Breast epithelium (tissue), 4 donors: ENCODE data around the gene GULP1. TPM values are rescaled to one million over a fixed set of nuclear protein-coding genes. Genes with fewer than 3 reads are reported as not detected.
"Not testable (repeated sequence)": the region's sequence is repeated elsewhere in the genome, so short reads cannot be mapped to it uniquely, and the experiment has no call there.

ENCODE experiments used
- DNase-seq, 2 donors: peaks; one replicate each; pipeline ENCODE4 v3.0.0-alpha.2; 2019; ENCODE audit warnings: low spot score in 2 of 2
- H3K27ac ChIP-seq, 2 donors: fragments of 200-600 bp; sonication (generic) in 1 of 2; one replicate each; pipeline ENCODE4 v1.5.1; 2016 to 2019; ENCODE audit warnings: mild to moderate bottlenecking in 1 of 2
- H3K27me3 ChIP-seq, 2 donors: fragments of 200-600 bp; sonication (generic) in 1 of 2; one replicate each; pipeline versions ENCODE4 v1.5.1 to v1.6.0; 2017 to 2019; ENCODE audit warnings: control low read depth in 1 of 2, mild to moderate bottlenecking in 1 of 2
- H3K36me3 ChIP-seq: fragments of 200-600 bp; one replicate; pipeline ENCODE4 v1.5.1; 2019
- H3K4me1 ChIP-seq, 2 donors: fragments of 200-600 bp; sonication (generic); one replicate each; pipeline ENCODE4 v1.5.1; 2016 to 2019; ENCODE audit warnings: control low read depth in 1 of 2
- H3K4me3 ChIP-seq, 3 donors: fragments of 200-600 bp; sonication (generic); 1 replicate in 2 of 3; 2 replicates in 1 of 3; pipeline ENCODE4 v1.5.1; 2016 to 2019; ENCODE audit warnings: mild to moderate bottlenecking in 3 of 3, moderate library complexity in 2 of 3
- H3K9me3 ChIP-seq, 2 donors: fragments of 200-600 bp; sonication (generic) in 1 of 2; one replicate each; pipeline ENCODE4 v1.5.1; 2016 to 2019; ENCODE audit warnings: control low read depth in 1 of 2
- POLR2A ChIP-seq: fragments of 450-650 bp; IDR thresholded peaks from one replicate; pipeline ENCODE4 v1.6.1; 2016; ENCODE audit warnings: antibody characterized with exemption, mild to moderate bottlenecking, moderate library complexity
- POLR2AphosphoS5 ChIP-seq, 3 donors: sonication (generic); formaldehyde crosslinking; IDR thresholded peaks; one replicate each; pipeline ENCODE4 v1.6.1; 2017; ENCODE audit warnings: antibody characterized with exemption in 3 of 3
- intact Hi-C: fragments of 100-400 bp; cut with DNase I; formaldehyde crosslinking; loops from one replicate; pipeline ENCODE4 v1.15.1; 2023; ENCODE audit warnings: low total_unique reads
- total RNA-seq, 3 donors: library from RNA; depleted of rRNA; stranded (reverse); fragments of >200 nt; gene quantifications; one replicate each; pipeline ENCODE4 v1.1.0, GENCODE V29; 2016
- TF ChIP-seq, protein P1 (sequence below), 3 donors: fragments of 450-650 bp; IDR thresholded peaks; one replicate each; pipeline ENCODE4 v1.5.1; 2016 to 2017; ENCODE audit warnings: antibody characterized with exemption in 3 of 3, mild to moderate bottlenecking in 3 of 3, moderate library complexity in 3 of 3

The GULP1 gene
- total RNA-seq, 3 donors from 2014 or later = 16.5 to 47.9 (median 43.8) TPM

DNA sequence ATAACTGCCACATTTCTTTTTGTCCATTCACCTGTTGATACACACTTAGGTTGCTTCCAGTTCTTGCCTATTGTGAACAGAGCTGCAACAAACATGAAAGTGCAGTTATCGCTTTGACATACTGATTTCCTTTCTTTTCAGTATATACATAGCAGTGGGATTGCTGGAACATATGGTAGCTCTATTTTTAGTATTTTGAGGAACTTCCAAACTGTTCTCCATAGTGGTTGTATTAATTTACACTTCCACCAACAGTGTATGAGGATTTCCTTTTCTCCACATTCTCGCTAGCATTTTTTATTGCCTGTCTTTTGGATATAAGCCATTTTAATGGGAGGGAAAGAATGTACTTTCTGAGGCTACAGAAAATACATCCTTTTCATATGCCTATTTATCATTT lies 167.4 kb downstream of the GULP1 start:
- H3K36me3 ChIP-seq = no peaks in the 10 kb centered on the region
- intact Hi-C loops = no loop called here
- H3K27ac ChIP-seq = no peak overlapping the region
- DNase-seq = no peak
- no peak overlapping the region for H3K4me3 ChIP-seq
- no peaks in the 10 kb centered on the region for H3K27me3 ChIP-seq
- H3K4me1 ChIP-seq = no peaks in the 10 kb centered on the region
- TF ChIP-seq POLR2A (no peak), POLR2AphosphoS5 (IDR thresholded peaks at IDR 0.05) (no peak)
- TF ChIP-seq, protein P1, sequence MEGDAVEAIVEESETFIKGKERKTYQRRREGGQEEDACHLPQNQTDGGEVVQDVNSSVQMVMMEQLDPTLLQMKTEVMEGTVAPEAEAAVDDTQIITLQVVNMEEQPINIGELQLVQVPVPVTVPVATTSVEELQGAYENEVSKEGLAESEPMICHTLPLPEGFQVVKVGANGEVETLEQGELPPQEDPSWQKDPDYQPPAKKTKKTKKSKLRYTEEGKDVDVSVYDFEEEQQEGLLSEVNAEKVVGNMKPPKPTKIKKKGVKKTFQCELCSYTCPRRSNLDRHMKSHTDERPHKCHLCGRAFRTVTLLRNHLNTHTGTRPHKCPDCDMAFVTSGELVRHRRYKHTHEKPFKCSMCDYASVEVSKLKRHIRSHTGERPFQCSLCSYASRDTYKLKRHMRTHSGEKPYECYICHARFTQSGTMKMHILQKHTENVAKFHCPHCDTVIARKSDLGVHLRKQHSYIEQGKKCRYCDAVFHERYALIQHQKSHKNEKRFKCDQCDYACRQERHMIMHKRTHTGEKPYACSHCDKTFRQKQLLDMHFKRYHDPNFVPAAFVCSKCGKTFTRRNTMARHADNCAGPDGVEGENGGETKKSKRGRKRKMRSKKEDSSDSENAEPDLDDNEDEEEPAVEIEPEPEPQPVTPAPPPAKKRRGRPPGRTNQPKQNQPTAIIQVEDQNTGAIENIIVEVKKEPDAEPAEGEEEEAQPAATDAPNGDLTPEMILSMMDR (IDR thresholded peaks at IDR 0.05) = no peak
- H3K9me3 ChIP-seq = peaks cover under 1 to 3% of the 10 kb centered on the region in 2 donors

DNA sequence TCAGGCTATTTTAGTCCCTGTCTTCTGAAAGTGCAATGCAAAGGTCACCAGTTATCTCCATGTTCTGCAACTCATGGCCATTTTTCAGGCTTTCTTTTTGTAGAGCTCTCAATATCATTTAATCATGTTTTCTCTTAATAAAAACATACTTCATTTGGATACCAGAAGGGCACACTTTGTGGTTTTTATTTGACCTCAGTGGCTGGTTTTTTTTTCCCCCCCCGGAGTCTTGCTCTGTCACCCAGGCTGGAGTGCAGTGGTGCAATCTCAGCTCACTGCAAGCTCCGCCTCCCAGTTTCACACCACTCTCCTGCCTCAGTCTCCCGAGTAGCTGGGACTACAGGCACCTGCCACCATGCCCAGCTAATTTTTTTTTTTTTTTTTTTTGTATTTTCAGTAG lies 174.4 kb downstream of the GULP1 start:
- H3K27me3 ChIP-seq, intact Hi-C loops, DNase-seq, H3K36me3 ChIP-seq, H3K4me3 ChIP-seq, H3K9me3 ChIP-seq, H3K27ac ChIP-seq, H3K4me1 ChIP-seq: not testable (repeated sequence)

DNA sequence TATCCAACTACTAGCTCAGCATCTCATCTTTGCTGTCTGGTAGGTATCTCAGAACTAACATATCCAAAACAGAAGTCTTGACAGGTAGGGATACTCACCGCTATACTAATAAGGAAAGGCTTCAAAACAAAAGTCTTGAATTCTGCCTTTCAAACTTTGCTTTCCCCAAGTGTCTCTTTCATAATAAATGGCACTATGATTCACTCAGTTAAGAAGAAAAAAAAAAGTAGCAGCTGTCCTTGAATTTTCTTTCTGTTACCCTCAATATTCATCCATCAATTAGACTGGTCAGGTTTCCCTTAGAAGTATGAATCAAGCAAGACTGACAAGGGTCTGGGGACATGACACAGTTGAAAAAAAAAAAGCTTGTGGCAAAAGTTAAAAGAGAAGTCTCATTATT lies 175.1 kb downstream of the GULP1 start:
- intact Hi-C loops = no loop called here
- no peak for DNase-seq
- Histone ChIP-seq H3K4me1 (no peaks in the 10 kb centered on the region), H3K27ac (no peak overlapping the region), H3K4me3 (no peak overlapping the region), H3K9me3 (peaks cover 0 to 5% of the 10 kb centered on the region in 2 donors), H3K27me3 (no peaks in the 10 kb centered on the region), H3K36me3 (no peaks in the 10 kb centered on the region)
- TF ChIP-seq, protein P1 (IDR thresholded peaks at IDR 0.05) = no peak
- no peak for TF ChIP-seq POLR2AphosphoS5 (IDR thresholded peaks at IDR 0.05)
- no peak for TF ChIP-seq POLR2A

DNA sequence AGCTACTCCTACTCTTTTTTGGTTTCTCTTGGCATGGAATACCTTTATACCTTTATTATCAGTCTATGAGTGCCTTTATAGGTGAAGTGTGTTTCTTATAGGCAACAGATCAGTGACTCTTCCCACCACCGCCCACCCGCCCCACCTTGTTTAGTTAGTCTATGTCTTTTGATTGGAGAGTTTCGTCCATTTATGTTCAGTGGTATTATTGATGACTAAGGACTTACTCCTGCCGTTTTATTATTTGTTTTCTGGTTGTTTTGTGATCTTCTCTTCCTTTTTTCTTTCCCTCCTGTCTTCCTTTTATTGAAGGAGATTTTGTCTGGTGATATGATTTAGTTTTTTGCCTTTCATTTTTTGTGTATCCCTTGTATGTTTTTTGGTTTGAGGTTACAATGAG lies 179.5 kb downstream of the GULP1 start:
- Histone ChIP-seq H3K27me3 (no peaks in the 10 kb centered on the region), H3K4me3 (no peak overlapping the region), H3K27ac (no peak overlapping the region), H3K36me3 (no peaks in the 10 kb centered on the region), H3K4me1 (no peaks in the 10 kb centered on the region), H3K9me3 (peaks cover 0 to 5% of the 10 kb centered on the region in 2 donors)
- TF ChIP-seq POLR2A = no peak
- TF ChIP-seq, protein P1 (IDR thresholded peaks at IDR 0.05) = no peak
- no peak for TF ChIP-seq POLR2AphosphoS5 (IDR thresholded peaks at IDR 0.05)
- intact Hi-C loops = no loop called here
- no peak for DNase-seq

DNA sequence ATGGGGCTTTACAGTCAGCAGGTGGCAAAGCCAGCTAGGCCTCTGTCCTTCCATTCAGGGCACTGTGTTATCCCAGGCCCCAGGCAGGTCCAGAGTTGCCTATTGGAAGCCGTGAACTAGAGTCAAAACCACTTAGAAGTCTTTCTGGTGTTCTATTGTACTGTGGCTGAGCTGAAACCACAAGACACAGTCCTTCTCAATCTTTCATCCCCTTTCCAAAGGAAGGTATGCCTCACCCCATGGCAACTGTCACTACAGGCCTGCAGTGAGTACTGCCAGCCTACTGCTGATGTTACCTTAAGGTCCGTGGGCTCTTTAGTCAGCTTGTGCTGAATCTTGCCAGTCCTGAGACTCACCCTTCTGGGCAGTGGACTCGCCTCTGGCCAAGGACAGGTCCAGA lies 181.6 kb downstream of the GULP1 start:
- no peak overlapping the region for H3K27ac ChIP-seq
- DNase-seq = no peak
- peaks cover 0 to 5% of the 10 kb centered on the region in 2 donors for H3K9me3 ChIP-seq
- H3K4me1 ChIP-seq = no peaks in the 10 kb centered on the region
- TF ChIP-seq, protein P1 (IDR thresholded peaks at IDR 0.05) = no peak
- no peak for TF ChIP-seq POLR2A
- TF ChIP-seq POLR2AphosphoS5 (IDR thresholded peaks at IDR 0.05) = no peak
- H3K27me3 ChIP-seq = no peaks in the 10 kb centered on the region
- no peak overlapping the region for H3K4me3 ChIP-seq
- no peaks in the 10 kb centered on the region for H3K36me3 ChIP-seq
- intact Hi-C loops = no loop called here

DNA sequence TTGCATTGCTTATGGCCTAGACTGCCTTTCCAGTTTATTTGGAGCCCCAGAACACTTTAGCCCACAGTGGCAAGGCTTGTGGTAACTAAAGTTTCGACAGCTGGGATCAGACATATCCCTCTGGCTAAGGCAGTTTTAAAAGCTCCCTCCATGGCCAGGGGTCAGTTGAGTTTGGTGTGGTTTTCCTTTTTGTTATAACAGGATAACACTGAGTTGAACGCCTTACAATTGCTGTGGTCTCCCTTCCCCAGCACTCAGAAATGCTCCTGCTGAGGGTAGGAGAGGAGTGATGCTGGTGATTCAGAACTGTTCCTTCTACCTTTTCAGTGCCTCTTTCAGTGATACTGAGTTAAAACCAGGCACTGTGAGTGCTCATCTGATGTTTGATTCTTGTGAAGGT lies 182.6 kb downstream of the GULP1 start:
- no peak overlapping the region for H3K27ac ChIP-seq
- H3K4me3 ChIP-seq = no peak overlapping the region
- H3K9me3 ChIP-seq = peaks cover 0 to 5% of the 10 kb centered on the region in 2 donors
- TF ChIP-seq POLR2AphosphoS5 (IDR thresholded peaks at IDR 0.05) = no peak
- TF ChIP-seq, protein P1 (IDR thresholded peaks at IDR 0.05) = no peak
- no peak for TF ChIP-seq POLR2A
- H3K27me3 ChIP-seq = no peaks in the 10 kb centered on the region
- no peaks in the 10 kb centered on the region for H3K36me3 ChIP-seq
- no peak for DNase-seq
- H3K4me1 ChIP-seq = no peaks in the 10 kb centered on the region
- intact Hi-C loops = no loop called here
